CMK (cell line): ENCODE results near the gene PABPN1.
"Not testable (repeated sequence)": the region's sequence is repeated elsewhere in the genome, so short reads cannot be mapped to it uniquely, and the experiment has no call there.

ENCODE experiments used
- DNase-seq: peaks from one replicate; pipeline ENCODE4 v3.0.0-alpha.2; 2010; ENCODE audit warnings: low read depth

Gene PABPN1

GRCh38 chr14:23301288-23301968 is 19.8 kb upstream of the PABPN1 start:
- DNase-seq = peak; percentile 89

- no peak for DNase-seq
These were observed 19.3 kb upstream of the PABPN1 start for GRCh38 chr14:23301969-23302289.

- peak; percentile 84 for DNase-seq
These were observed 18.7 kb upstream of the PABPN1 start, which contains the start of gene PPP1R3E for GRCh38 chr14:23302290-23303225. PPP1R3E (minus strand) TSS chr14:23302859; CDS start chr14:23302576, 283 bp downstream.

- DNase-seq = peak; percentile 83
These were observed 14.7 kb upstream of the PABPN1 start, which contains the start of gene BCL2L2 for GRCh38 chr14:23306412-23307145. BCL2L2 (plus strand) TSS chr14:23306833; CDS start chr14:23307768, 935 bp downstream.

- no peak for DNase-seq
These were observed 14.1 kb upstream of the PABPN1 start for GRCh38 chr14:23307146-23307530.

GRCh38 chr14:23307687-23308644 is 13.3 kb upstream of the PABPN1 start:
- DNase-seq = no peak

GRCh38 chr14:23308721-23309445 is 12.4 kb upstream of the PABPN1 start:
- no peak for DNase-seq

- no peak for DNase-seq
These were observed 10.7 kb upstream of the PABPN1 start for GRCh38 chr14:23310546-23310945.

- DNase-seq = no peak
These were observed 5.0 kb upstream of the PABPN1 start for GRCh38 chr14:23316300-23316699.

- DNase-seq = no peak
These were observed 1.3 kb upstream of the PABPN1 start for GRCh38 chr14:23319746-23320583.

GRCh38 chr14:23321572-23322547 is 603 bp downstream of the PABPN1 start:
- DNase-seq = no peak

- DNase-seq = no peak
These were observed 1.6 kb downstream of the PABPN1 start for GRCh38 chr14:23322568-23323517.

GRCh38 chr14:23323838-23324454 is 2.7 kb downstream of the PABPN1 start:
- no peak for DNase-seq

GRCh38 chr14:23324455-23324846 is 3.2 kb downstream of the PABPN1 start:
- no peak for DNase-seq

- no peak for DNase-seq
These were observed 3.7 kb downstream of the PABPN1 start for GRCh38 chr14:23324993-23325392.

- not testable (repeated sequence) for DNase-seq
These were observed 4.5 kb downstream of the PABPN1 start for GRCh38 chr14:23325746-23326145.
